HepG2 (cell line): ENCODE results near the gene NFKB1.

Source experiments
- CBFB ChIP-seq: sonication (generic); formaldehyde crosslinking; IDR thresholded peaks from 2 replicates; pipeline ENCODE4 v1.4.0; 2020; ENCODE audit warnings: missing genetic modification reagents
- CTCF ChIP-seq: sonication (generic); formaldehyde crosslinking; IDR thresholded peaks from 2 replicates; pipeline ENCODE4 v1.5.0; 2020; ENCODE audit warnings: mild to moderate bottlenecking, missing genetic modification reagents, moderate library complexity
- EZH2 ChIP-seq: conservative IDR thresholded peaks from 2 replicates; pipeline ENCODE4 v1.6.1; 2012; ENCODE audit warnings: mild to moderate bottlenecking, low read depth, low read length, moderate library complexity
- NFIC ChIP-seq: IDR thresholded peaks from 2 replicates; pipeline ENCODE4 v1.6.1; 2012; ENCODE audit warnings: mild to moderate bottlenecking, low read length, inconsistent platforms
- REST ChIP-seq, 2 experiments: IDR thresholded peaks; 2 replicates each; pipeline ENCODE4 v1.6.1; 2011 to 2012; ENCODE audit warnings: low read length in 2 of 2, borderline replicate concordance in 1 of 2, low read depth in 1 of 2, mild to moderate bottlenecking in 1 of 2, moderate library complexity in 1 of 2
- SMC3 ChIP-seq: IDR thresholded peaks from 2 replicates; pipeline ENCODE4 v1.6.1; 2011; ENCODE audit warnings: low read length, improper control_type of control experiment
- ZBTB26 ChIP-seq: IDR thresholded peaks from 2 replicates; pipeline ENCODE4 v1.6.1; 2016; ENCODE audit warnings: missing compliant biosample characterization, missing genetic modification reagents, borderline replicate concordance
- ZKSCAN8 ChIP-seq: IDR thresholded peaks from 2 replicates; pipeline ENCODE4 v1.6.1; 2016; ENCODE audit warnings: borderline replicate concordance, missing genetic modification reagents, missing compliant biosample characterization
- ZNF674 ChIP-seq: sonication (generic); formaldehyde crosslinking; IDR thresholded peaks from 2 replicates; pipeline ENCODE4 v1.5.0; 2020; ENCODE audit warnings: low read depth, mild to moderate bottlenecking, missing genetic modification reagents

GRCh38 chr4:102503831-102504786 is 3.0 kb downstream of the NFKB1 start:
- TF ChIP-seq NFIC (no peak), ZKSCAN8 (CRISPR knock-in tag) (no peak), CBFB (CRISPR knock-in tag) (no peak), REST (IDR thresholded peaks at IDR 0.05; ENCODE audit: borderline replicate concordance in 1 of 2, low read depth in 1 of 2, low read length in 2 of 2) (no peak), SMC3 (no peak), CTCF (no peak), ZBTB26 (CRISPR knock-in tag) (no peak), EZH2 (no peak), ZNF674 (no peak)
